Activated T-cell treated with anti-CD3 and anti-CD28 coated beads, Interleukin-2, amount 50 U/mL, for 4 hours (primary cell): ENCODE data around the gene TPSG1. TPM values are rescaled to one million over a fixed set of nuclear protein-coding genes. Genes with fewer than 3 reads are reported as not detected.
A peak's percentile ranks its signal among the peaks of the same experiment; 100 is the strongest.
"Not testable (repeated sequence)": the region's sequence is repeated elsewhere in the genome, so short reads cannot be mapped to it uniquely, and the experiment has no call there.

Experiments used
- ATAC-seq, 2 donors: fragments of 200-7000 bp; cut with Tn5 transposase; one replicate each; pipeline ENCODE4 v1.10.0; 2021
- DNase-seq: peaks from one replicate; pipeline ENCODE4 v3.0.0-alpha.2; 2020
- H3K27me3 Mint-ChIP-seq: one replicate; pipeline ENCODE4 v1.8.0; 2021; ENCODE audit warnings: low read depth, mixed read lengths
- H3K36me3 Mint-ChIP-seq: one replicate; pipeline ENCODE4 v1.8.0; 2022; ENCODE audit warnings: mixed read lengths; ENCODE audit not compliant: insufficient read depth
- H3K4me1 Mint-ChIP-seq: one replicate; pipeline ENCODE4 v1.8.0; 2021; ENCODE audit warnings: low read depth, mixed read lengths
- H3K4me3 Mint-ChIP-seq: one replicate; pipeline ENCODE4 v1.8.0; 2021; ENCODE audit warnings: mild to moderate bottlenecking, moderate library complexity, mixed read lengths
- H3K9me3 Mint-ChIP-seq: one replicate; pipeline ENCODE4 v1.8.0; 2021; ENCODE audit warnings: mixed read lengths
- total RNA-seq, 3 donors: library from RNA; stranded (reverse); gene quantifications; one replicate each; pipeline ENCODE4 v1.2.1, GENCODE V29; 2021

Gene TPSG1
- total RNA-seq, 3 donors from 2014 or later, result not detected

DNA sequence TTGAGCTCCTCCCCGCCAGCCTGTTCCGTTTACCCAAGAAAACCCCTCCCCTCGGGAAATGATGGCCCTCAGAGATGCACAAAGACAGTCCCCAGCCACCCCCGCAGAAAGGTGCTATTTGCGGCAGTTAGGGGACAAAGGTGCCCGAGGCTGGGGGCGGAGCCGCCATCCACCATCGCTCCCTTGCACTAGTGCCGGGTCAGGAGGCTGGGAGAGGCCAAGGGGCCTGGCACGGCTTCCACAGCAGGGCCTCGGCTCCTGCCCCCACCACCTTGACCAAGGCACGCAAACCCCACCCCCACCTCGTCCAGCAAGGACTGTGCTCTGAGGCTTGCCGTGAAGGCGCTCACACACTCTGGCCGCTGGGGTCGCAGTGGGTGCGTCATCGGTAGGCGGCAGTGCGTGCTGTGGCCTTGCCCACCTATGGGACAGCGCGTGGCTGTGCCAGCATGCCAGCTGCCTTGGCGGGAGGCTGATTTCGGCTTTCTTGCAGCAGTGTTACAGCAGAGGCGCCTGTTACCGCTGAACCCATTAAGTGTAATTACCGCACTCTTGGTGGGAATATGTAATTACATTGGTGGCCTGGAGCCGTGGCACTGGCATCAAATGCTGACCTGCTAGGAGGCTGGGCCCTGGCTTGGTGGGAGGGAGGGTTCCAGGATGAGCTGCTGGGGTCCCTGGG, 31.8 kb downstream of the TPSG1 start:
- Mint-ChIP-seq H3K27me3 (peaks cover 7% of the 10 kb centered on the region), H3K4me3 (no peak overlapping the region), H3K4me1 (peaks cover 3% of the 10 kb centered on the region), H3K36me3 (no peaks in the 10 kb centered on the region), H3K9me3 (no peaks in the 10 kb centered on the region)
- ATAC-seq, result no peak
- DNase-seq, result no peak

DNA sequence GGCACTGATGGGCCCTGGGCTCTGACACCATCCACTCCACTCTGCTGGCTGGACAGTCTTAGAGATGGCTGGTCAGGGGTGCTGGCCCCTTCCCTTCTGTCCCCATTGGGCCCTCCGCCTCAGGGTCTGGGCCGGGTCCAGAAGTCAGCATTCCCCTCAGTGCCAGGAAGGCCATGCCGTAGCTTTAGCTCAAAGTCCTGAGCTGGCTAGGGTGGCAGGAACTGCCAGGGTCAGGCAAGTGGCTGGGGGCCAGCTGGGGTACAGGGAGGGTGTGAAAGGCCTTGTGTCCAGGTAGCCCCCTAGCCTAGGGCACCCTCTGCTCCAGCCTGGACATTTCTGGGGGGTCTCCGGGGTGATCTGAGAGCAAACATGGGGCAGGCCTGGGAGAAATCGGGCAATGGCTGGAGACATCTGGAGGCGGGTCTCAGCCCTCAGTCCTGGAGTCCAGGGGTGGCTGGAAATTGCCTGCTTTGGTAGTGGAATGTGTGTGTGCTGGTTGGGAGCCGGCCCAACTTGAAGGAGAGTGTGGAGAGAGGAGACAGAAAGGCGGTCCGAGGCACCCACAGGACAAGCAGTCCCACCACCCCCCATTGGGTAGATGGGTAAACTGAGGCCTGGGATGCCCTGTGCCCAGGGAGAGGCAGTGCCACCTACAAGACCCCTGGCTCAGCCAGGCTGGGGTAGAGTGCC, 32.5 kb downstream of the TPSG1 start:
- DNase-seq, result no peak
- Mint-ChIP-seq H3K4me1 (peaks cover 3% of the 10 kb centered on the region), H3K36me3 (no peaks in the 10 kb centered on the region), H3K9me3 (no peaks in the 10 kb centered on the region), H3K27me3 (peaks cover 7% of the 10 kb centered on the region), H3K4me3 (no peak overlapping the region)
- no peak for ATAC-seq

DNA sequence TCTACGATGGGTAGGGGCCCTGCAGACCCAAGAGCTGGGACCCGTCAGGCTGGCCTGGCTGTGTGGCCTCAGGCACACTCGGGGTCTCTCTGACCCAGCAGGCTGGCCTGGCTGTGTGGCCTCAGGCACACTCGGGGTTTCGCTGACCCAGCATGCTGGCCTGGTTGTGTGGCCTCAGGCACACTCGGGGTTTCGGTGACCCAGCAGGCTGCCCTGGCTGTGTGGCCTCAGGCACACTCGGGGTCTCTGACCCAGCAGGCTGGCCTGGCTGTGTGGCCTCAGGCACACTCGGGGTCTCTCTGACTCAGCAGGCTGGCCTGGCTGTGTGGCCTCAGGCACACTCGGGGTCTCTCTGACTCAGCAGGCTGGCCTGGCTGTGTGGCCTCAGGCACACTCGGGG, 34.3 kb downstream of the TPSG1 start:
- not testable (repeated sequence) for H3K27me3 Mint-ChIP-seq, H3K9me3 Mint-ChIP-seq, H3K4me1 Mint-ChIP-seq, H3K4me3 Mint-ChIP-seq, H3K36me3 Mint-ChIP-seq, ATAC-seq, DNase-seq

DNA sequence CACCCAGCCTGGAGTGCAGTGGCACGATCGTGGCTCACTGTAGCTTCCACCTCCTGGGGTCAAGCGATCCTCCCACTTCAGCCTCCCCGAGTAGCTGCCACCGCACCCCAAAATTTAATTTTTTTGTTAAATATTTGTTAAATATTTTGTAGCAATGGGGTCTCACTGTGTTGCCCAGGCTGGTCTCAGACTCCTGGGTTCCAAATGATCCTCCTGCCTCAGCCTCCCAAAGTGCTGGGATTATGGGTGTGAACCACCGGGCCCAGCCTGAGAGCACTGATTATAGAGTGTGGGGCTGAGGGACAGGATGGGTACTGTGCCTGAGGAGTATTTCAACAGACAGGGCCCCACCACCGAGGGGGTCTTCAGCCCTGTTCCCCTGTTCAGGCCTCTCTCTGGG, 35.6 kb downstream of the TPSG1 start:
- H3K27me3 Mint-ChIP-seq, result peaks cover 7% of the 10 kb centered on the region
- H3K4me1 Mint-ChIP-seq, result no peaks in the 10 kb centered on the region
- no peak overlapping the region for H3K4me3 Mint-ChIP-seq
- H3K9me3 Mint-ChIP-seq, result no peaks in the 10 kb centered on the region
- ATAC-seq (no peak), DNase-seq (no peak)
- no peaks in the 10 kb centered on the region for H3K36me3 Mint-ChIP-seq

DNA sequence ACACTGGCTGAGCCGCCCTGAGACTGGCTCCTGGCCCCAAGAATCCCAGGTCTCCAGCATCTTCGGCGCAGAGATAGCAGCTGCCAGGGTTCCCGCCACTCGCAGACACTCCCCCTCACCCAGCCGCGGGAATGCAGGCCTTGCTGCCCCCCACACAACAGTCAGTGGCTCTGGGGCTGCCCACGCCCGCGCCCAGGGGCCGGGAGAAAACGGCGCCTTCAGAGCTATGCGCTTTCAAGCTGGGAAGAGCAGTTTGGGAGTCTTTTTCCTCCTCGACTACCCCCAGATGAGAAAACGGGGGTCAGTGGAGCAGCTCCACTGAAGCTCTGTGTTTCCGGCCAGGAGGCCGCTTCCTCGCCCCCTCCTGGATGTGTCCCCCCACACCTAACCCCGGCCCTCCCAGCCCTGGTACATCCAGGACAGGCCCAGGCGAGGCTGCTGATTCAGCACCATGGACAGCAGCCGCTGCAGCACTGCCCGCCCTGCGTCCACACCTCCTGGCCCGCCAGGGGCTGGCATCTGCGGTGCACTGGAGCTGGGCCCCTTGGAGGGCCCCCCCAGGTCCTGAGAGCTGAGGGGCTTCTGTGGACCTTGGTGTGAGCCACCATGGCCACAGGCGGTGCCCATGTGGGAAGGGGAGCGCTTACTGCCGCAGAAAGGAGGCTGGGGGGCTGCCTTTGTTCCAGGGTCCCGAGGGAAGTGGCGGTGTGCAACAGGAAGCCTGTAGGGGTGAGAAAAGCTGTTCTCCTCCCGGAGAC, 36.5 kb downstream of the TPSG1 start:
- Mint-ChIP-seq H3K4me1 (no peaks in the 10 kb centered on the region), H3K36me3 (no peaks in the 10 kb centered on the region), H3K4me3 (no peak overlapping the region), H3K9me3 (no peaks in the 10 kb centered on the region), H3K27me3 (peaks cover 7% of the 10 kb centered on the region)
- ATAC-seq (peak; percentile 62 to 69), DNase-seq (peak; percentile 34)

DNA sequence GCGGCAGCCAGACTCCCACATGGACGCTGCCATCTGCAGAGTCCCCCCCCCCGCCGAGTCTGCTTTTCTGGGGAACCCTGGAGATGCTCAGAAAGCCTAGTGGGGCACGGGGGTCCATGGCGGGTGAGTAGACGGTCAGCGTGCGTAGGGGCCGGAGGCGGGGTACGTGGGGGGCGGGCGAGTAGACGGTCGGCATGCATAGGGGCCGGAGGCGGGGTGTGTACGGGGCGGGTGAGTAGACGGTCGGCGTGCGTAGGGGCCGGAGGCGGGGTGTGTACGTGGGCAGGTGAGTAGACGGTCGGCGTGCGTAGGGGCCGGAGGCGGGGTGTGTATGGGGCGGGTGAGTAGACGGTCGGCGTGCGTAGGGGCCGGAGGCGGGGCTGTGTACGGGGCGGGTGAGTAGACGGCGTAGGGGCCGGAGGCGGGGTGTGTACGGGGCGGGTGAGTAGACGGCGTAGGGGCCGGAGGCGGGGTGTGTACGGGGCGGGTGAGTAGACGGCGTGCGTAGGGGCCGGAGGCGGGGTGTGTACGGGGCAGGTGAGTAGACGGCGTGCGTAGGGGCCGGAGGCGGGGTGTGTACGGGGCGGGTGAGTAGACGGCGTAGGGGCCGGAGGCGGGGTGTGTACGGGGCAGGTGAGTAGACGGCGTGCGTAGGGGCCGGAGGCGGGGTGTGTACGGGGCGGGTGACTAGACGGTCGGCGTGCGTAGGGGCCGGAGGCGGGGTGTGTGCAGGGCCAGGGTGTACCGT, 39.4 kb downstream of the TPSG1 start:
- H3K27me3 Mint-ChIP-seq, H3K36me3 Mint-ChIP-seq, DNase-seq, H3K9me3 Mint-ChIP-seq, ATAC-seq, H3K4me3 Mint-ChIP-seq, H3K4me1 Mint-ChIP-seq: not testable (repeated sequence)

DNA sequence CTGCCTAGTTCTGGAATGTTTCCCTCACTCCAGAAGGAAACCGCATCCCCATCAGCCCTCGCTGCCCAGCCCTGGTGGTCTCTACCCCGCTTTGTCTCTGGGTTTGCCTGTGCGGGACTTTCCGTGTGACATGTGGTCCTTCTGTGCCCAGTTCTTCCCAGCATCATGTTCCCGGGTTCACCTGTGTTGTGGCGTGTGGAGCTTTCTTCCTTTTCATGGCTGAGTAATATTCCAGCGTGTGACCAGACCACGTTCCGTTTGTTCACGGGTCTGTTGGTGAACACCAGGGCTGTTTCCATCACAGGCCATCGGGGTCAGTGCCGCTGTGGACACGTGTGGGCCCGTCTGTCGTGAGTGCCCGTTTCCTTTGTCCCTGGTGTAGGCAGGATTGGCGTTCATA, 40.1 kb downstream of the TPSG1 start:
- no peak overlapping the region for H3K4me3 Mint-ChIP-seq
- H3K9me3 Mint-ChIP-seq, result no peaks in the 10 kb centered on the region
- ATAC-seq (no peak), DNase-seq (no peak)
- peaks cover 5% of the 10 kb centered on the region for H3K27me3 Mint-ChIP-seq
- no peaks in the 10 kb centered on the region for H3K4me1 Mint-ChIP-seq
- H3K36me3 Mint-ChIP-seq, result no peaks in the 10 kb centered on the region

DNA sequence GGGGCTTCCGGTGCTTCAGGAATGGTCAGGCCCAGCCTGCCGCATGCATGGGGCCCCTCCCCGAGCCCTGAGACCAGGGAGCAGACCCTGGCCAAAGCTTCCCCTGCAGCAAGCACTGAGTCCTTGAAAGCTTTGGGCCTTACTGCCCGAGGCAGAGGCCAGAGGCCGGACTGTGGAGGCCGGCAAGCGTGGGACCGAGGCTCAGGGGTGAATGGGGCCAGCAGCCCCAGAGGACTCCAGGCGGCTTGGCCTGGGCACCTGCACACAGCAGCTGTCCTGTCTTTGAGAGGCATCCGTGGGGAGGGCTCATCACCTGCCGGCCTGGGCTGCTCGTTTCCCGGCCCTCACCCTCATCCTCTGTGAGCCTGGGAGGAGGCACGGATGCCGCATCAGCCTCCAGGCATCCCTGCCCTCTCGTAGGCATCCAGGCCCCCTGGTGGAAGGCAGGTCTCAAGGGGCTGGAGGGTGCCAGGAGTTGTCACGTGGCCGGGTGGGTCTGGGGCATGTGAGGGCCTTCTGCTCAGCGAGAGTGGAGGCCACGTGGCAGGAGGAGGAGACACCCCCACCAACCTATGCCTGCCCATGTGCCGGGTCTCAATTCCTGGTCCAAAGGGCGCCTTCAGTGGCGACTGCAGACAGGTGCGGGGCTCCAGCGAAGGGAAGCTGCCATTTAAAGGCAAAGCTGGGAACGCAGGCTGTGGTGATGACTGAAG, 40.8 kb downstream of the TPSG1 start:
- peaks cover 5% of the 10 kb centered on the region for H3K27me3 Mint-ChIP-seq
- H3K36me3 Mint-ChIP-seq, result no peaks in the 10 kb centered on the region
- DNase-seq, result no peak
- ATAC-seq, result no peak
- no peaks in the 10 kb centered on the region for H3K4me1 Mint-ChIP-seq
- H3K4me3 Mint-ChIP-seq, result no peak overlapping the region
- no peaks in the 10 kb centered on the region for H3K9me3 Mint-ChIP-seq

DNA sequence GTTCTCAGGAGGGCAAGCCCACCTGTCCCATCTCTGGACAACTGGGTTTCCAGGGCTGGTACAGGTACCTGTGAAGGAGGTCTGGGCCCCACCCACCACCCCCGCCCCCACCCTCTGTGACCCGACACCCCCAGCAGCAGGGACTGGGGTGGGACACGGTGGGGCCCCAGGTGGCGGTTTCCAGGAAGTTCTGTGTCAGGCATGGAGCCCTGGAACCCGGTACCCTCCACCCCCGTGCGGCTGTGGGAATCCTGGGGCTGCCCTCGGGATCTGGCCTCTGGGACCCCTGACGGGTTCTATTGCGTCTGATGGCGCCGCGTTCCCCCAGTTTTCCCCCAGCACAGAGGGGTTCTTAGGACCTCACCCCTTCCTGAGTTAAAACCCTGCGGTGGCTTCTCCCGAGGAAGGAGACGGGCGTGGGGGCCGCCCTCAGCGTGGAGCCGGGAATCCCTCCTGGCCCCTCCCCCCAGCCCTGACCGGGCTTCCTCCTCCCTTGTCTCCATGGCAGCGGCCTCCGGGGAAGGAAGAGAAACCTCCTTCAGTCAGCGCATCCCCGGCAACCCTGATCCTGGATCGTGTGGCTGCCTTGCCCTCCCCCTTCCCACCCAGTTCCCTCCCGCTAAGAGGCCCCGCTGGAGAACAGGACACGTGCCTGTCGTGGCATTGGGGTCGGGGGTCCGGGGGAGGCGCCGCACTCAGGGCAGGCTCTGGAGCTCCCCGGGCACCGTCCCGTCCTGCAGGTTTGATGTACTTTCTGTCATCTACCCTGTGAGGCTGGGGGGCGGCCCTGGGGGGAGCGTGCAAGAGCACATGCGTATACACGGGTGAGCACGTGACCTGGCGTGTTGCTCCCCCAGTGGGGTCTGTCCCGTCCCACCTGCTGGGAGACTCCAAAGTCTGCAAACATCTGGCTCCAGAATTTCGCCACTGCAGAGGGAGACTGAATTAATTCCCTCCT, 41.8 kb downstream of the TPSG1 start:
- no peak for ATAC-seq
- Mint-ChIP-seq H3K4me1 (no peaks in the 10 kb centered on the region), H3K36me3 (no peaks in the 10 kb centered on the region), H3K4me3 (no peak overlapping the region), H3K9me3 (no peaks in the 10 kb centered on the region), H3K27me3 (no peaks in the 10 kb centered on the region)
- no peak for DNase-seq

DNA sequence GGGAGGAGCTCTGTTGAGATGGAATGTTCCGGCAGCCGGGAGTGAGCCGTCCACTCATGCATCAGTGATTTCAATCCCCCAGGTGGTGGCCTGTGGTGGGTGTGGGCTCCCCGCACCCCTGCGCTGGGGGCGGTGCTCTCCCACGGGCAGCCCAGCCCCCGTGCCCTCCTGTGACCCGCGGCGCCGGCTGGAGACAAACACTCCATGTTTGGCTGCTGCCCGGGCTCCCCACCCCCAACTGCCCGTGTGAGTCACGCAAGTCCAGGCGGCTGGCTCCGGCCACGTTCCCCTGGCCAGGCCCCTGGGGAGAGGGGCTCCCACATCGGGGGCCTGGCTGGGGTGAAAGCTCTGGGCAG, 42.8 kb downstream of the TPSG1 start:
- Mint-ChIP-seq H3K4me1 (no peaks in the 10 kb centered on the region), H3K4me3 (no peak overlapping the region), H3K9me3 (no peaks in the 10 kb centered on the region), H3K36me3 (no peaks in the 10 kb centered on the region), H3K27me3 (peaks cover 2% of the 10 kb centered on the region)
- DNase-seq (no peak), ATAC-seq (no peak)

DNA sequence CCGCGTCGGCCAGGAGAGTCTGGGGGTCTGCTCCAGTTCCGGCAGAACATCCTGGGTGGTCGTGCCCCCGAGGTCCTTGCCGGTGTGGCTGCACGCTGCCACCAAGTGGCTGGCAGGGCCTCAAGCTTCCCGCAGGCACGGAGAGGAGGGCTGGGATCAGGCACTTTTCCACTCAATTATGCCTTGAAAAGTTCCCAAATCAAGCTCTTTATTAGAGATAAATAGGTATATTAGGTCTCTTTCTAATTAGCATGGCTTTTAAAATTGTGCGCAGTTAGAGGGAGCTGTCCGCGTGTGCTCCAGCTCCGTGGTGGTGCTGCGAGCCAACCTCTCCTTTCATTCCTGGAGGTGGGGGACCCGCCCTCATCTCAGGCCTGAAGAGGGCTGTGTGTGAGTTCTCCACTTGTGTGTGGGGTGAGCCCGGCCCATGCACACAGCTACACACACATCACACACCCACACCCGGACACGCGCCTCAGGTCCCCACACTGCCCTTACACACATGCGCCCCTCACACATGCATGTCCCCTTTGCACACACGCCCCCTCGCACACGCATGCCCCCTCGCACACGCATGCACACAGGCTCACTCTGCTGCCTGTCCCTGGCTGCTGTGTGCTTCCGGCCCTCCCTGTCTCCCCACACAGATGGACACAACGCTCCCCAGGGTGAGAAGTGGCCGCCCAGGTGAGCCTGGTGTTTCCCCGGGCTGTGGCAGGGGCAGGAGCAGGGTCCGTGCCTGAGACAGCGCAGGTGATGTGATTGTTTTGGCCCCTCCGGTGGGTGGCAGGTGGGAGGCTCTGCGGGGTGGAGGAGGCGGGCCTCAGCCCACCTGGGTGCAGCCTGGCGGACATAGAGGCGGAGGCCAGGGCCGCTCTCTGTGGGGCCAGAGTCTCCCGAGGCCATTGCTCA, 43.4 kb downstream of the TPSG1 start:
- H3K4me3 Mint-ChIP-seq, result no peak overlapping the region
- DNase-seq (no peak), ATAC-seq (no peak)
- H3K9me3 Mint-ChIP-seq, result no peaks in the 10 kb centered on the region
- H3K36me3 Mint-ChIP-seq, result no peaks in the 10 kb centered on the region
- H3K4me1 Mint-ChIP-seq, result no peaks in the 10 kb centered on the region
- H3K27me3 Mint-ChIP-seq, result peaks cover 2% of the 10 kb centered on the region

DNA sequence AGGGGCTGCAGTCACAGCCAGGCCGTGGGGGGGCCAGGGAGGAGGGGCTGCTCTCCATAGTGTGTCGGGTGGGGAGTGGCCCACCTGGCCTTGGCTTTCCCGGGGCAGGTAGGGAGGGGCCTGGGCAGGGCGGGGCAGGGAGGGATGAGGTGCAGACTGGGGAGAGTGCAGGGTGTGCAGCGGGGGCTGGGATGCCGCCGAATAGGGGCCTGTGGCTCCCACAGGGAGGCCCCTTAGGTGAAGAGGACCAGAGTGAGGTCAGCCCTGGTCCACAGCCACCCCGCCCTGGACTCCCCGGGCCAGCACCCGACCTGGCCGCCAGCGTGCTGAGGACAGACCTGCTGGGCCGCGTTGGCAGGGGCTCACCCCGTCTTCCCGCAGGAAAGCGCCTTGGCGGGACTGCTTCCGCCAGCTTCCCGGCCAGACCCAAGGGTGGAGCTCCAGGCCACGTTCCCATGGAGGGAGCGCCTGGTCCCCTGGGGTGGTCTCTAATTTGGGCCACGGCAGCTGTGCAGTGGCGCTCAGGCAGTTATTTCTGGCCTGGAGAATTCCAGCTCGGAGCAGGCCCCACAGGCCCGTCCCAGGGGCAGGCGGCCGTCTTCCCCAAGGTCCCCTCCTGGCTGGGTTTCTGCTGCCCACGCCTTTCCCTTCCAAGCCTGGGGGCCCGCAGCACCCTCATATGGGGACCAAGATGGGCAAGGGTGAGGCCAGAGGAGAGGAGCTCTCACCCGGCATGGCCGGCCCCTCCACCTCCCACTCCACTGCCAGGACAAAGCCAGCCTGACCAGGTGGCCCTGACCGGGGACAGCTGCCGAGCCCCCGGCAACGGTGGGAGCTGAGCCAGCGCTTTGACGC, 44.3 kb downstream of the TPSG1 start:
- Mint-ChIP-seq H3K27me3 (peaks cover 2% of the 10 kb centered on the region), H3K4me1 (no peaks in the 10 kb centered on the region), H3K36me3 (no peaks in the 10 kb centered on the region), H3K4me3 (no peak overlapping the region), H3K9me3 (no peaks in the 10 kb centered on the region)
- ATAC-seq (no peak), DNase-seq (no peak)
